ENCODE data around the gene FXYD1.

FXYD1 gene

DNA sequence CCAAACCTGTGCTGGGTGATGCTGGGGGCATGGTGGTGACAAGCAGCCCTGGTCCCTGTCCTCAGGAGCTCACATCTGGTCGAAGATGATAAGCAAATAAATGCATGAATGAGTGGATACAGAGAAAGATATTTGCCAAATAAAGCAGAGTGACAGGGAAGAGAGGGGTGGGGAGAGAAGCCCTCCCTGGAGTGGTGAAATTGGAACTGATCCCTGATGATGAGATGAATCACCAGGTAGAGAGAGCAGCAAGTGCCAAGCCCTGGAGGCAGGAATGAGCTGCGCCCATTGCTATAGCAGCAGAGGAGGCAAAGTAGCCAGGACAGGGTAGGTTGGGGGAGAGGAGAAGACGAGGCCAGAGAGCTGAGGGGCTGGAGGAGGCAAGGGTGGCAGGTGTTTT, 29.6 kb downstream of the FXYD1 start:
- TF ChIP-seq, protein P1, sequence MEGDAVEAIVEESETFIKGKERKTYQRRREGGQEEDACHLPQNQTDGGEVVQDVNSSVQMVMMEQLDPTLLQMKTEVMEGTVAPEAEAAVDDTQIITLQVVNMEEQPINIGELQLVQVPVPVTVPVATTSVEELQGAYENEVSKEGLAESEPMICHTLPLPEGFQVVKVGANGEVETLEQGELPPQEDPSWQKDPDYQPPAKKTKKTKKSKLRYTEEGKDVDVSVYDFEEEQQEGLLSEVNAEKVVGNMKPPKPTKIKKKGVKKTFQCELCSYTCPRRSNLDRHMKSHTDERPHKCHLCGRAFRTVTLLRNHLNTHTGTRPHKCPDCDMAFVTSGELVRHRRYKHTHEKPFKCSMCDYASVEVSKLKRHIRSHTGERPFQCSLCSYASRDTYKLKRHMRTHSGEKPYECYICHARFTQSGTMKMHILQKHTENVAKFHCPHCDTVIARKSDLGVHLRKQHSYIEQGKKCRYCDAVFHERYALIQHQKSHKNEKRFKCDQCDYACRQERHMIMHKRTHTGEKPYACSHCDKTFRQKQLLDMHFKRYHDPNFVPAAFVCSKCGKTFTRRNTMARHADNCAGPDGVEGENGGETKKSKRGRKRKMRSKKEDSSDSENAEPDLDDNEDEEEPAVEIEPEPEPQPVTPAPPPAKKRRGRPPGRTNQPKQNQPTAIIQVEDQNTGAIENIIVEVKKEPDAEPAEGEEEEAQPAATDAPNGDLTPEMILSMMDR (IDR thresholded peaks at IDR 0.05), result no peak

DNA sequence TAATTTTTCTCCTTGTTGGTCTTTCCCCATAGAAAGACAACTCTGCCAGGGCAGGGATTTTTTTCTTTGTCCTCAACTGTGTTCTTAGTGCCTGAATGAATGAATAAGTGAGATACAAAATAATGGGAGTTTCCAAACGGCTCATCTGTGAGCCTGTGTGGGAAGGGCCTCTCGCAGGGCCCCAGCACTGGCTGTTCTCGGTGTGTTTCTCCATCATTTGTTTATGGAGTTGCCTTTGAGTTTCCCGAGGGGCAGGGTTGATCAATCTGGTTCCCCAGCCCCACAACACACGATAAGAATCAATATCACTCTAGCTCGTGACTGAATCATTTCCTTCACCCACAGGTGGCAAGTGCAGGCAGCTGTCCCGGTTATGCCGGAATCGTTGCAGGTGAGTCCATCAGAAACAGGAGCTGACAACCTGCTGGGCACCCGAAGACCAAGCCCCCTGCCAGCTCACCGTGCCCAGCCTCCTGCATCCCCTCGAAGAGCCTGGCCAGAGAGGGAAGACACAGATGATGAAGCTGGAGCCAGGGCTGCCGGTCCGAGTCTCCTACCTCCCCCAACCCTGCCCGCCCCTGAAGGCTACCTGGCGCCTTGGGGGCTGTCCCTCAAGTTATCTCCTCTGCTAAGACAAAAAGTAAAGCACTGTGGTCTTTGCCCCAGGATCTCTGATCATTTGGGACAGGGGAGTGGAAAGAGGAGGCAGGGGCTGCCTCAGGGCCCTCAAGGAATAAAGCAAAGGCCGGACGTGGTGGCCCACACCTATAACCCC, 30.8 kb downstream of the FXYD1 start:
- TF ChIP-seq, protein P1 (IDR thresholded peaks at IDR 0.05), result no peak

DNA sequence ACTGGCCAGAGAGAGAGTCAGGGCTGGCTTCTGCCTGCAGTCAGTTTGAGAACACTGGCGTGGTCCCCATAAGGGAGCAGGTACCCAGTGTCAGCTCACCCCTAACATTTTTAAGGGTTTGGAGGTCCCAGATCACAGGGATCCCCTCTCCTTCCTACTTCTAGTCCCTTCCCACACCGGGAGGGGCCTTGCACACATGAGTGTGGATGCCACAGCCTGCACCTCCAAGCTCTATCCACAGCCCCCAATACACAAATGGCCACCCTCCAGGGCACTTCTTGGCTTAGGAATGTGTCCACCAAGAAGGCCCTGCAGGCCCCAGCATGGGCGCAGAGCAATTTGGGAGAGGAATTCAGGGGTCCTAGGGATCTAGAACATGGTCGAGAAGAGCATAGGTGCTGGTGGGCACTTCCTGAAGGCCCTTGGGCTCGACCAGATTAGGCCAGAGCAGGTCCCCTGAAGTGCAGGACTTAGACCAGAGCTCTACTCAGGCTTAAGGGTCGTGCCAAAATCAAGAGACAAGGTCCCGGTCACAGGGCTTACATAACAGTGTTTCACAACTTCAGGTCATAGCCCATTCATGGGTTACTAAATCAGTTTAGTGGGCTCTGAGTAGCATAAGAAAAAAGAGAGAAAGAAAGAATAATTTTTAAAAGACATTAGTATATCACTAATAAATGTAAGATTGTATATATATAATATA, 31.9 kb downstream of the FXYD1 start:
- TF ChIP-seq, protein P1 (IDR thresholded peaks at IDR 0.05), result no peak

DNA sequence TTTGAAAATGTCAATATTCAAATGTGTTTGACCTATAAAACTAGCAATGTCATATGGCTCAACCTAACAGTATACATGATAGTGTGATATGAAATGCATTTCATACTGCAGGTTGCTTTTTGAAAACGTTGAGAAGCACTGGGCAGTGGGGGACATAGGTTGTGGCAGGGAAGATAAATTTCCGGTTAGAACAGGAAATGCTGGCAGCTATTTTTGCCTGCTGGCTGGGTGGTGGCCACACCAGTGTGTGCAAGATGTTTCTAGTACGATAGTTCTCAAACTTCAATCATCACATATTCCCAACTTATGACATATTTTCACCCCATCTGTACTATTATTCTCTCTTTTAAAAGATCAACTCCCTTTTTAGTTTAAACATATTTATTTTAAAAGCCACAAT, 33.1 kb downstream of the FXYD1 start:
- TF ChIP-seq, protein P1 (IDR thresholded peaks at IDR 0.05), result no peak

DNA sequence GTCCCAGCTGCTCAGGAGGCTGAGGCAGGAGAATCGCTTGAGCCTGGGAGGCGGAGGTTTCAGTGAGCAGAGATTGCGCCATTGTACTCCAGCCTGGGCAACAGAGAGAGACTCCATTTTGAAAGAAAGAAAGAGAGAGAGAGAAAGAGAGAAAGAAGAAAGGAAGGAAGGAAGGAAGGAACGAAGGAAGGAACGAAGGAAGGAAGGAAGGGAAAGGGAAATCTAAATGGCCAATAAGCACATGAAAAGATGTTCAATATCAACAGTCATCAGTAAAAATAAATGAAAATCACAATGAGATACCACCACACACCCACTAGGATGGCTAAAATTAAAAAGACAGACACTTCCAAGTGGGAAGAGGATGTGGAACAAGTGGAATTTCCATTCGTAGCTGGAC, 35.6 kb downstream of the FXYD1 start:
- TF ChIP-seq, protein P1 (IDR thresholded peaks at IDR 0.05), result no peak

DNA sequence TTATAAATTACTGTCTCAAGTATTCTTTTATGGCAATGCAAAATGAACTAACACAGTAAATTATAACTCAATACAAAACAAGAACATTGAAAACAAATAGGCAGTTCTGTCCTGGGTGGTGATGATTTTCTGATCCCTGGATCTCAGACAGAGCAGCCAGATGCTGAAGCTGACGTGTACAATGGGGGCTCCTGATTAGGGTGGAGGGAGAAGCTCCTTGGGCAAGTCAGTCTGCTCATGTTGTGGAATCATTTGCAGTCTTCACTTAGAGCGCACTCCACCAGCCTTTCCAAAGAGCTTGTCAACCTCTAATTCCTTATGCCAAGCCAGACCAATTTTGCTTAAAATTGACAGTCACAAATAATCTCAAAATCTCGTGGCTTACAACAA, 37.6 kb downstream of the FXYD1 start:
- TF ChIP-seq, protein P1 (IDR thresholded peaks at IDR 0.05), result no peak

DNA sequence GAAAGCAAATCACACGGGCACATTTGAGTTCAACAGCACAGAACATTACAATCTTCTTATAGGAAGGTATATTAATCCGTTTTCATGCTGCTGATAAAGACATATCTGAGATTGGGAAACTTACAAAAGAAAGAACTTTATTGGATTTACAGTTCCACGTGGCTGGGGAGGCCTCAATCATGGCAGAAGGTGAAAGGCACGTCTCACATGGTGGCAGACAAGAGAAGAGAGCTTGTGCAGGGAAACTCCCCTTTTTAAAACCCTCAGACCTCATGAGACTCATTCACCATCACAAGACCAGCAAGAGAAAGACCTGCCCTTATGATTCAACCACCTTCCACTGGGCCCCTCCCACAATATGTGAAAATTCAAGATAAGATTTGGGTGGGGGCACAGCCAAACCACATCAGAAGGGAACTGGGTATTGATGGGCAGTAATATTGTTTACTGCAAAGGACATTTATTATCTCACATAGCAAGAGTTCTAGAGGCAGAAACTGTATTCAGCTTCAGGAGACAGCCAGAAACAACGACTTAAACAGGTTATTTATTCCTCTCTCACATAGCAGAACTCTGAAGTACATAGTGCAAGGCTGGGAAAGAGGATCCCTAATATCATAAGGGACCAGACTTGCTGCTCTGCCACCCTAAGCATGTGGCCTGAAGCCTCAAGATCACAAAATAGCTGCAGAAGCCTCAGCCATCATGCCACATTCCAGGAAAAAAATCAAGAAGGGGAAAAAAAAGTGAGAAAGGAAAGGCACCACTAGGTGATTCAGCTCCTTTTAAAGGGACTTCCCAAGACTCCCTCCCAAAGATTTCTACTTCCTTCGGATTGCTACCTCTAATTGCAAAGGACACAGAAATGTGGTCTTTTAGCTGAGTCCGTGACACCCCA, 39.0 kb downstream of the FXYD1 start:
- TF ChIP-seq, protein P1 (IDR thresholded peaks at IDR 0.05), result no peak
